Measurements from ENCODE around the gene PIK3CD. TPM values are rescaled to one million over a fixed set of nuclear protein-coding genes. Genes with fewer than 3 reads are reported as not detected.
"Not testable (repeated sequence)": the region's sequence is repeated elsewhere in the genome, so short reads cannot be mapped to it uniquely, and the experiment has no call there.

The PIK3CD gene
- total RNA-seq, 1 experiment from 2014 or later: 16.1 TPM

DNA sequence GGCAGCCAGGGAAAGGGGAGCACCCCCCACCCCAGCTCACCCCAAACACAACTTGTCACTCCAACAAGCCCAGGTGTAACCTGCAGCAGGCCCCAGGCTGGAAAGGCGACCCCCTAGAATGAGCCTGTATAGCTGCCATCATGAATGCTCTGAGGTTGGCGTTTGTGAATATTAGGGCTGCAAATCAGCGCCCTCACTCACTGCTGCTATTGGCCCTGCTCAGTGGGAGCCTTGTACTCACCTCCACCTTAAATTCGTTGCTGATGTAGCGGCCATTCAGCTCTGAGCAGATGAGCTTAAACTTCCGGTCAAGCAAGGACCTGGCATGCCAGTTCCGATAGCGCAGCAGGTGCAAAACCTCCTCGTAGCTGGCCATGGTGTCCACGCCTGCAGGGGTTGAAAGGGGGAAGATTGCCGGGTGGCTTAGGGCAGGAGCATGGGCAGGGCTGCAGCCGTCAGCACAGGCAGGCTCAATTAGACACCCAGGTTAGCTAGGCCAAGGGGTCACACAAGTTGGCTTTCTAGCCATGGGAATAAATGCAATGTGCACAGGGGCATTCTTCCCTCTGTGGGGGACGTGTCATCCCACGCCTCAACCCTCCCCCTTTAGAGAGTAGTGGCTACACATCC, 81.7 kb downstream of the PIK3CD start:
- DNase-seq (ENCODE audit: low read depth): no peak

- no peak for DNase-seq (ENCODE audit: low read depth)
These were observed 84.3 kb downstream of the PIK3CD start for GRCh38 chr1:9735800-9736199.

DNA sequence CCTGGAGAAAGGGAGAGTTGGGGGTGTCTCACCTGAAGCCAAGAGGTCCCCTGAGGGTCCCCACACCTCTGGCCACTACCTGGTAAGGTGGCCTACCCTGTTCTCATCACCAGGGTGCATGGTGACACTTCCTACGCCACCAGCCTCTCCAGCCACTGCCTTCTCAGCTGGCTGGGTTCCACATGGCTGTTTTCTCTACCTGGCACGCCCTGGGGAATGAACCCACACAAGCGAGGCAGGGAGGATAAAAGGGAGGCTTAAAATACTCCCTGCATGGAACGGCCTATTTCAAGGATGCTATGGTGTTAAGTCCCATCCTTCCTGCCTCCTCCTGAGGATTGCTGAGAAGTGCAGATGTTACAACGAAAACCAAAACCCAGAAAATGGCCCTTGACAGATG, 84.7 kb downstream of the PIK3CD start:
- no peak for DNase-seq (ENCODE audit: low read depth)

DNA sequence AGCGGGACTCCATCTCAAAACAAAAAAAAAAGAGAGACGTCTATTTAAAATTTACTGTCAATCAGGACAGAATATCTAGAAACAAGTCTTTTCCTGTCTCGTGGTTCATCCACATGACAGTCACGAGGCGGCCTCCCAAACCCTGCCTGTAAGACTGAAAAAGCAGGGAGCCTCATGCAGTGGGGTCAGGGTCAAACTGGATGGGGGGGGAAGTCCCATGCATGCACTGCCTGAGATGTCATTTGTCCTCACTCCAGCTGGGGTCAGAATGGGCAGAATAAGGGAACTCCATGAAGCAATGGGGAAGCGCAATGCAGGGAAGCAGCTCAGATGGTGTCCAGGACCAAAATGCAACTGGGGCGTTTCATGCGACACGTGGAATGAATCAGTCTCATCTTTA, 85.5 kb downstream of the PIK3CD start:
- no peak for DNase-seq (ENCODE audit: low read depth)

DNA sequence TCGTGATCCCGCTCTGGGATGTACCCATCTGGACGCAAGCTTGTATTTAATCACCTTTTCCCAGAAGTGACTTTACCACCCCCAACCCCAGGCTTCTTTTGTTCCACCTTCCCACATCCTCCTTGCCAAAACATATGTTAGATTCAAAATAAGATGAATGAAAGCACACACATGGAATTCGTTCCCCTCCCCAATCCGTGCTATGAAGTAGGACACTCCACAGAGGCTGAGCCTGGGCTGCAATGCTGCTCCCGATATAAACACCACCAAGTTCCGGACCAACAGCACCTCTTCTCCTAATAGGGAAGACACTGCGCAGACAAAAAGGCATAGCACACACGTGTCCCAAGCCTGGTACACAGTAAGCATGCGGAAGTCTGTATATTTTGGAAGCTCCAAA, 86.1 kb downstream of the PIK3CD start:
- DNase-seq (ENCODE audit: low read depth): no peak

GRCh38 chr1:9744106-9744799, 92.7 kb downstream of the PIK3CD start:
- no peak for DNase-seq (ENCODE audit: low read depth)

DNA sequence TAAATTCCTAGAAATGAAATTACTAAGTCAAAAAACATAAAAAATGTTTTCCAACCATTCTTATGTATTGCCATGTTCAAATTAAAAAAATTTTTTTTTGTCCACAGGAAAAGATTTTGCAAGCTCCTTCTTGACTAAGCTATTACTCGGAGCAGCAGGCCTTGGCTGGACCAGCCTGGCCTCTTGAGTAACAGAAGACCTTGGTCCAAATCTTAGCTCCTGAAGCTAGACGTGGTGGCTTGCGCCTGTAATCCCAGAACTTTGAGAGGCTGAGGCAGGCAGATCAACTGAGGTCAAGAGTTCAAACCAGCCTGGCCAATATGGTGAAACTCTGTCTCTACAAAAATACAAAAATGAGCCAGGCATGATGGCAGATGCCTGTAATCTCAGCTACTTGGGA, 94.7 kb downstream of the PIK3CD start:
- no peak for DNase-seq (ENCODE audit: low read depth)

- DNase-seq (ENCODE audit: low read depth): no peak
These were observed 95.1 kb downstream of the PIK3CD start for GRCh38 chr1:9746651-9747050.

GRCh38 chr1:9748391-9748790, 96.9 kb downstream of the PIK3CD start:
- DNase-seq (ENCODE audit: low read depth): not testable (repeated sequence)

GRCh38 chr1:9749361-9749760, 97.8 kb downstream of the PIK3CD start:
- no peak for DNase-seq (ENCODE audit: low read depth)

DNA sequence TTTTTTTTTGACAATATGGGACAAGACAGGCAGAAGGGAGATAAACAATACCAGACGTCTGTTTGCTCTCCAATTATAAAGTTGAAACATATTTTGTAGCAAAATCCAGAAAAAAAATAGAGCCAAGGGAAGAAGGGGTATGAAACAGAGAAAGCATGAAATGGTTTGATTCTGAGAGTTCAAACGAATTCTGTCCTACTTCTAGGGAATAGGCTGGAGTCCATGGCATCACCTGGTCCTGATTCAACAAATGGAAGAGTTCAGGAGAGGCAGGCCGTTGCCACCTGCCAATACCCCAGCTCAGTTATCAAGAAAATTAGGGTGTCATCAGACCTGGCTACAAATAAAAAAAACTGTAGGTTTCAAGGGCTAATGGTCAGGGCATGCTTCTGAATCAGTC, 100.4 kb downstream of the PIK3CD start:
- no peak for DNase-seq (ENCODE audit: low read depth)

DNA sequence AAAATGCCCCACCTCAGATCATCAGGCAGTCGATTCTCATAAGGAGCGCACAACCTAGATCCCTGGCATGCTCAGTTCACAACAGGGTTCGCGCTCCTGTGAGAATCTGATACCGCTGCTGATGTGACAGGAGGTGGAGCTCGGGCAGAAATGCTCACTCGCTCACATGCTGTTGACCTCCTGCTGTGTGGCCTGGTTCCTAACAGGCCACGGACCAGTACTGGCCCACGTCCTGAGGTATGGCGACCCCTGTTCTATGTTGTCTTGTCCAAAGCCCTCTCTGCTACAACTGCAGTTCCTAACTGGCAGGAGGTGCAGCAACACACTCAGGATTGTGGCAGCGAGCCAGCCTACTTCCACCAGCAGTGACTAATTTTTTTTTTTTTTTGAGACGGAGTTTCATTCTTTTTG, 101.6 kb downstream of the PIK3CD start:
- DNase-seq (ENCODE audit: low read depth): peak; percentile 65

DNA sequence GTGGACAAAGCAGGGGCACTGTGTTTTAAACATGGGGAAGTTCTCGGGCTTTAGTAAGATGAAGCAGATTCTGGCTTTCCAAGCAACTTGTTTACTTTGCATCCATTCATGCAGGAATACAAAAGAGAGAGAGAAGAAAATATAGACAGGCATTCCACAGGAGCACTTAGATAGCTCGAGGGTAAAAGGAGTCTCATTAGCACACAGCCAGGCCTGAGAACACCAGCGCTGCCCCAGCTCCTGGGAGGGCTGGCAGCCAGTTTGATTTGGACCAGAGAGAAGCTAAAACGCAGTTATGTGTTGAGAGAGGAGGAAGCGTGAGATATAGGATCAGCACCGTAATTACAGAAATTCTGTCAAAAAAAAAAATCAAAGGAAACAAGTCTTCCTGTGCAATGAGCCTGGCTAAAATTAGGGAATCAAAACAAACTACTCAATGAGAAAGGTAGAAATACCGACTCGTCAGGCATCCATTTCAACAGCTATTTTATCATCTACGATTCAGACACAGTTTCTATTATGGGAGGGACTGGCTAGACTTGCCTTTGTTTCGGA, 104.0 kb downstream of the PIK3CD start:
- peak; percentile 31 for DNase-seq (ENCODE audit: low read depth)

DNA sequence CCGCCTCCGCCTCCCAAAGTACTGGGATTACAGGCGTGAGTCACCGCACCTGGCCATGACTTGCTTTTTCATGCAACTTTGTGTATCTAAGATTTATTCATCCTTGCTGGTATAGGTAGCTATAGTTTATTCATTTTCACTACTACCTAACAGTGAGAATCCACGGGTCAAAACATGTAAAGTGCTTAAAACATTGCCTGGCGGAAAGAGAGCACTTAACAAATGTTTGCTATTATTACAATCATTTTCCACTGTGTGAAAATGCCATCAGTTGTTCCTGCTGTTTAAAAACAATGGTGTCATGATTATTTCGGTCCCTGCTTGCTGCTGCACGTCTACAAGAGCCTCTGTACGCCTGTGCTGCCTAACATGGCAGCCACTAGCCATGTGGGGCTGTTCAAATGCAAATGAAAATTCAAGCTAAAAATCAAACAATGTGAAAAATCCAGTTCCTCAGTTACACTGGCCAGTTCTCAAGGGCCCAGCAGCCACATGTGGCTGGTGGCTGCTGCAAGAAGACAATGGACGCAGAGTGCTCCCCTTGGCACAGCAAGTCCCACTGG, 107.1 kb downstream of the PIK3CD start:
- no peak for DNase-seq (ENCODE audit: low read depth)

DNA sequence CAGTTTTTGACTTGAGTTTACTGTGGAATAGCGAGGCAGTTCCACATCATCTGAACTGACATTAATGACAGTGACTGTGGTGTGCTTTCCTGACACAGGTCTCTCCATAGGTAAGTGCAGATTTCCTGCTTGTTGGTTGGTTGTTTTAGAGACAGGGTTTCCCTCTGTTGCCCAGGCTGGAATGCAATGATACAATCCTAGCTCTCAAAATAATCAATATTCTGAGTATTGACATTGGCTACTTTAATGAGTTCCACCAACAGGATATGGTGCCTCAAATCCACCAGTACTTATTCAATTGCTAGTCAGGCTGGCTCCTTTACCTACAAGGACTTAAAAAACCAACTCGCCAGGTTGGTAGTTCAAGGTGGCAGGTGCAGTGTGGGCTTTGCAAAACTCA, 108.4 kb downstream of the PIK3CD start:
- DNase-seq (ENCODE audit: low read depth): no peak

- DNase-seq (ENCODE audit: low read depth): no peak
These were observed 109.3 kb downstream of the PIK3CD start for GRCh38 chr1:9760824-9761223.

DNA sequence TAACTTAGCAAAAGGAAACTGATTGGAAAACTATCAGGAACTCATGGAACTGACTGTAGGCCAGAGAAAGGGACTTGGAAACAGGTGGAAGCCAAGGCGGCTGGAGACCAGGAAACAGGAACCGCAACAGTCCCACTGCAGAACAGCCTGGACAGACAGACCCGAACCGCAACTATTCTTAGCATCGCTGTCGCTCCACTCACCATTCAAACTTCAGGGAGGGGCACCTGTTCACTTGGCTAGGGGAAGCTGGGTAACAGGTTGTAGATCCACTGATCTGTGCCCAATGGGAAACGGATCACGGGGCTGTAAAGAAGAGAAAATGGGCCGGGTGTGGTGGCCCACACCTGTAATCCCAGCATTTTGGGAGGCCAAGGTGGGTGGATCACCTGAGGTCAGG, 110.3 kb downstream of the PIK3CD start:
- no peak for DNase-seq (ENCODE audit: low read depth)

- not testable (repeated sequence) for DNase-seq (ENCODE audit: low read depth)
These were observed 110.9 kb downstream of the PIK3CD start for GRCh38 chr1:9762446-9762845.

DNA sequence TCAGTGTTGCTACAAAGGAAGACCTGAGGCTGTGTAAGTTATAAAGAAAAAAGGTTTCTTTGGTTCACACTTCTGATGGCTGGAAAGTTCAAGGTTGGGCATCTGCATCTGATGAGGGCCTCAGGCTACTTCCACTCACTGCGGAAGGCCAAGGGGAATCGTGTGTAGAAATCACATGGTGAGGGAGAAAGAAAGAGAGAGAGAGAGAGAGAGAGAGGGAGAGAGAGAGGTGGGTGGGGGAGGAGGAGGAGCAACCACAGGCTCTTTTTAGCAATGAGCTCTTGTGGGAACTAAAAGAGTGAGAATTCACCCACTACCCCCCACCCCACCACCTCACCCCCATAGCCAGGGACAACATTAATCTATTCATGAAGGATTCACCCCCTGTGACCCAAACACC, 112.4 kb downstream of the PIK3CD start:
- no peak for DNase-seq (ENCODE audit: low read depth)

GRCh38 chr1:9764550-9764949, 113.0 kb downstream of the PIK3CD start:
- no peak for DNase-seq (ENCODE audit: low read depth)

DNA sequence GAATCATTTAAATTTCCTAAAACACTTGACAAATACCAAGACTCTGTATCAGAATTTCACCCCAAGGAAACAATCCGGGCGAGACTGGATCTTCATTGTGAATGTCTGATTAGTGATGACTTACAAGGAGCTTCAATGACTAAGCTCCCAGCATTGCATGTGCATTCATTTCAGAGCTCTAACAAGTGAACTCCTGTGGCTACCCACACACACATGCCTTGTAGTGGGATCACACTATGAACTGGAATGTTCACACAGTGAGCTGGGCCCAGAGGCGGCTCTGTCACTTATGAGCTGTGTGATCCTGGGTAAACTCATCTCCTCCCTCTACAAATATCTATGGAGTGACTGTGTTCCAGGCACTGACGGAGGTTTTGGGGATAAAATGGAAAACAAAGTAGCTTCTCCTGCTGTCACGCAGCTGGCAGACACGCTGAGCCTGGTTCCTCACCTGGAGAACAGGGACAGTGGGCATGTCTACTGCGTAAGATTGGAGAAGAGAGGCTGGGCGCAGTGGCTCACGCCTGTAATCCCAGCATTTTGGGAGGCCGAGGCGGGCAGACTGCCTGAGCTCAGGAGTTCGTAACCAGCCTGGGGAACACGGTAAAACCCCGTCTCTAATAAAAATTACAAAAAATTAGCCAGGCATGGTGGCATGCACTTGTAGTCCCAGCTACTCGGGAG, 115.4 kb downstream of the PIK3CD start:
- DNase-seq (ENCODE audit: low read depth): peak; percentile 98

- no peak for DNase-seq (ENCODE audit: low read depth)
These were observed 116.6 kb downstream of the PIK3CD start for GRCh38 chr1:9767964-9768668.
